Jurkat, Clone E6-1 (cell line): ENCODE data around the gene ZFP36L2. TPM values are rescaled to one million over a fixed set of nuclear protein-coding genes. Genes with fewer than 3 reads are reported as not detected.

Experiments
- DNase-seq: peaks from one replicate; pipeline ENCODE4 v3.0.0-alpha.2; 2011; ENCODE audit warnings: low read depth, low spot score
- H3K4me3 ChIP-seq: 2 replicates; pipeline ENCODE4 v1.5.1; 2011; ENCODE audit warnings: mild to moderate bottlenecking, low read length, control low read depth, moderate library complexity
- polyA plus RNA-seq: library from polyadenylated mRNA; unstranded; fragments of >200 nt; gene quantifications from one replicate; pipeline ENCODE4 v1.2.1, GENCODE V29; 2012; ENCODE audit warnings: missing spikeins; ENCODE audit not compliant: insufficient read length, insufficient read depth

ZFP36L2 gene, protein sequence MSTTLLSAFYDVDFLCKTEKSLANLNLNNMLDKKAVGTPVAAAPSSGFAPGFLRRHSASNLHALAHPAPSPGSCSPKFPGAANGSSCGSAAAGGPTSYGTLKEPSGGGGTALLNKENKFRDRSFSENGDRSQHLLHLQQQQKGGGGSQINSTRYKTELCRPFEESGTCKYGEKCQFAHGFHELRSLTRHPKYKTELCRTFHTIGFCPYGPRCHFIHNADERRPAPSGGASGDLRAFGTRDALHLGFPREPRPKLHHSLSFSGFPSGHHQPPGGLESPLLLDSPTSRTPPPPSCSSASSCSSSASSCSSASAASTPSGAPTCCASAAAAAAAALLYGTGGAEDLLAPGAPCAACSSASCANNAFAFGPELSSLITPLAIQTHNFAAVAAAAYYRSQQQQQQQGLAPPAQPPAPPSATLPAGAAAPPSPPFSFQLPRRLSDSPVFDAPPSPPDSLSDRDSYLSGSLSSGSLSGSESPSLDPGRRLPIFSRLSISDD
- polyA plus RNA-seq: 37.3 TPM

DNA sequence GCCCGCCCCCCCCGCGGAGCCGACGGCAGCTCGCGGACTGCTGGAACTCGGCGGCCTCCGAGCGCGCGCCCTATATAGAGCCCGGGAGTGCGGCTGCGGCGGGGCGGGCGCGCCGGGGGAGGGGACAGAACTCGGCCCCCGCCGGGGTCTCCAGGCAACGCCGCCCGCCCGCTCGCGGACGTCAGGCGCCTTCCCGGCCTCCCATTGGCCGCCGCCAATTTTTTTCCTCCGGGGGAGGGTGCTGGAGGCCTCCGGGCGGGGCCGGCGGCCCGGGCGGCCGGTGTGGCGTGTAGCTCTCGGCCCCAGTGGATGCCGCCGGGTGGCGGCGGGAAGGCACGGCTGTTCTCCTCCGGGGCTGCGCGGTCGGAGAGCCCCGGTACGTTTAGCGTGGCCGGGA, at the start of gene ZFP36L2:
Gene ZFP36L2, minus strand, starts transcription at position 49 of the 397 bp plus-strand sequence. CDS start 291 bp downstream, outside the sequence.
- DNase-seq: peak; percentile 79
- H3K4me3 ChIP-seq: peak within 1 kb of the TSS; percentile 66

DNA sequence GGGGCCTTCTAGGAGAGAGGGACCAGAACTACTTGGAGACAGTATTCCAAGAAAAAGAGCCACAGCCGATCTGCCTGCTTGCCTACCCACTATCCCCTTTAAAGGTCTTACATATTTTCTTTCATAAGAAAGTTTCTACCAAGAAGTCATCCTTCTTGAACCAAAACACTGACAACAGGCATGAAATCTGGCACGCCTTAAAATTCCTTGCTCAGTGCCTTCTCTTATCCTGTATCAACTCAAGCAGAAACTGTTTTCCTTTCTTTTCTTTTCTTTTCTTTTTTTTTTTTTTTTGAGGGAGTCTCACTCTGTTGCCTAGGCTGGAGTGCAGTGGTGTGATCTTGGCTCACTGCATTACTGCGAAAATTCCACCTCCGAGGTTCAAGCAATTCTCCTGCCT, 48.3 kb upstream of the ZFP36L2 start:
- no peak for DNase-seq
- H3K4me3 ChIP-seq: no peak overlapping the region

DNA sequence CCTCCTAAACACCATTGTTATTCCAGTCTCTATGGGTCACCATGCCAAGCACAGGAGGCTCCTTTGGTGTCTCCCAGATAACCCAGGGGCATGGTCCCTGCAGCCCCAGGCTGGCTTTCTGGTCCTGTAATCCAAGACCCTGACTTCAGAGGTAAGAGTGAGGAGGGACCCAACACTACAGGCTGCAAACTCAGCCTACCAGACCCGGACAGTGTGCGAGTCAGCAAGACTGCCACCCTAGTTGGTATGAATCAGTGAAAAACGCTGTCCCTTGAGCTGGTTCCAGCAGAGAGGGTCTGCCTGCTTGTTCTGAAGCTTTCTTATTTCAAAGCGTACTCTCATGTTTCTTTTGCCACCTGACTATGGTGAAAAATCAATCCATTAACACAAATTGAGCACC, 47.6 kb upstream of the ZFP36L2 start:
- DNase-seq: no peak

DNA sequence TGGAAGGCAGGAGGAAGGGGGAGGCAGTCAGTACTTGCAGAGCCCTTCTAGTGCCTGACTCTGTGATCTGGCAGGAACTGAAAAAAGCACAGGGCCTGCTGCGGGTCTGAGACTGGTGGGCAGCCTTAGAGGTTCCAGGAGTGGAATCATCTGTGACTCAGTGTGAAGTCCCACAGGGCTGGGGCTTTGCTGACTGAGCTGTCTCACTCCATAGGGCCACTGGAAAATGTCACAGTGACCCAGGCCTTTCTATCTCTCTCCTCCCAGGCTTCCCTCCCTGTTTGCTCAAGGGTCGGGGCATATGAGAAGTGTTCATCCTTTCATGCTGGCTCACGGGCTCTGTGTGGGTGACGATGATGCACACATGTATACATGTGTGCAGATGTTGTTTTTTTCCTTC, 47.1 kb upstream of the ZFP36L2 start:
- no peak for DNase-seq

More for the DNA sequence above, 47.6 kb upstream of the ZFP36L2 start:
- H3K4me3 ChIP-seq: no peak overlapping the region

DNA sequence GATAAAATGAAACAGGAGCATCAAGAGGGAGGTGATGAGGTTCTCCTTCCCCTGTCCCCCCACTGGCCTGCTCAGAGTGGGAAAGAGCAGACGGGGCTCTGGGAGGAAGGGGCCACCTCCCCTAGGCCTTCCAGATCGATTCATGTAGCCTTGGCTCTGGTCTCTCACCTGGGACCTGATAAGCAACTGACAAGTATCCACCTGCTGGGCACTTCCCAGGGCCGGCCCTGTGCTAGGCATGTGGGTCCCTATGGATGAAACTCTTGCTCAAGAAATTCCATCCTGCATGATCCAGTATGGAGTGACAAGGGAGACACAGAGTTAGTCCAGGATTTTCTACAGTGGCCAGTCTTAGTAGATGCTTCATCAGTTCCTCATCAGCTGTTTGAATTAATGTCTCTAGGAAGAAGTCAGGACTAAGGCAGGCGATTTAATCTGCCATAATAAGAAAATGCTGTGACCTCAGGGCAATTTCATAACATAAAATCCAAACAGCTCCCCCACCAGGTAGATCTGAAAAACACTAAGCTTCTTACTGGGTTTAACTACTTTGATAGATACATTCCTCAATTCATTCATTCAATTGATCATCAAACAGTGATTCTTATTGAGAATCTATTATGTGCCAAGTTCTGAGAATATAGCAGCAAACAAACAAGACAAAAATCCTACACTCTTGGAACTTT, 44.7 kb upstream of the ZFP36L2 start:
- H3K4me3 ChIP-seq: no peak overlapping the region
- DNase-seq: no peak

More for the DNA sequence above, 47.1 kb upstream of the ZFP36L2 start:
- no peak overlapping the region for H3K4me3 ChIP-seq

DNA sequence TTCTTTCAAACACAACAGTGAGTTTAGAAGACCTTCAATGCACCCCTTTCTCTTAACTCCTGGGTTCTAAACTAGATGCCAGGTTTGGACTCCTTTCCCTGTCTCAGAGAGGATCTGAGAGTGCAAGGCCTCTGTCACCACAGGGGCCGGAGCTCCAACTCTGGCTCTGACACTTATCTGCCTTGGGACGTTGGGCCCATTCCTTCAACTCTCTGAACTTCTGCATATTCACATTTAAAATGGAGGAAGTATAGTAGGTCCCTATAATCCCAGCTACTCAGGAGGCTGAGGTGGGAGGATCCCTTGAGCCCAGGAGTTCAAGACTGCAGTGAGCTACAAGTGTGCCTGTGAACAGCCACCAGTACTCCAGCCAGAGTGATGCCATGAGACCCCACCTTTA, 44.1 kb upstream of the ZFP36L2 start:
- DNase-seq: no peak
- H3K4me3 ChIP-seq: no peak overlapping the region

DNA sequence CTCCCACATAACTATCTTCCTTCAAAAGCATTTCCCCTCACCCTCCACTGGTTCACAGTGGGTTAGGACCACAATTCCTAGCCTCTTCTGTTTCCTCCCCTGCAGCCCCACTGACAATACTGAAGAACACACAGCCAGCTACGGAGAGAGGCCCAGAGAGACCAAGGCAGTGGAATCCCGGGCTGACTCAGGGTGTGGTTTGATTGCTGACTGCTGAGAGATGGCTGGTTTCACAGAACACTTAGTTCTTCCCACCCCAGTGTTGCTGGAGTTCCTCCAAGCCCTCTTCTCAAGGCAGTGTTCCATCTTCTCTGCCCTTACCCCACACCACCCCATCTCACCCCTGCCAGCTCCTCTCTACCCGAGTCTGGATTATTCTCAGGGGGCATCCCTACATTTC, 43.3 kb upstream of the ZFP36L2 start:
- no peak for DNase-seq
- no peak overlapping the region for H3K4me3 ChIP-seq

DNA sequence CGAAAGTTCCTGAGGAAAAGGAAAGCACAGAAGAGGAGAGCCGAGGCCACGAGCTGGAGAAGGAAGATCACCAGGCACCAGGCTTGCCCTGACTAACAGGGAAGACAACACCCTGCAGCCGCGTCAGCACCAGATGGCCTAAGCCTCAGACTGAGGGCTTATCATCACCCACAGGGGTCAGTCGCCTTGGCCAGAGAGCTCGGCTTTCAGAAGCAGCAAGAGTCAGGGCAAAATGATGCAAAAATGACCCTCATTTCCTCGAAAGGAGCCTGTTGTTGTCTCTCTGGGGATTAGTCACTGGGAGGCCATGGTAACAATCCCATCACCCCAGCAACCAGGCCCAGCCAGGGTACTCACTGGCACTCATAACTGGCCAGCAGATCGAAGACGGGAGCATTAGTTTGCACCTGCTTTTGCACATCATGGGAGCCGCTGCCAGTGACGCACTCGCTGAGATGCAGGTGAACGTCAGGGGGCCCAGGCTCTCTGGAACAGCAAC, 42.7 kb upstream of the ZFP36L2 start:
- no peak overlapping the region for H3K4me3 ChIP-seq
- DNase-seq: no peak

DNA sequence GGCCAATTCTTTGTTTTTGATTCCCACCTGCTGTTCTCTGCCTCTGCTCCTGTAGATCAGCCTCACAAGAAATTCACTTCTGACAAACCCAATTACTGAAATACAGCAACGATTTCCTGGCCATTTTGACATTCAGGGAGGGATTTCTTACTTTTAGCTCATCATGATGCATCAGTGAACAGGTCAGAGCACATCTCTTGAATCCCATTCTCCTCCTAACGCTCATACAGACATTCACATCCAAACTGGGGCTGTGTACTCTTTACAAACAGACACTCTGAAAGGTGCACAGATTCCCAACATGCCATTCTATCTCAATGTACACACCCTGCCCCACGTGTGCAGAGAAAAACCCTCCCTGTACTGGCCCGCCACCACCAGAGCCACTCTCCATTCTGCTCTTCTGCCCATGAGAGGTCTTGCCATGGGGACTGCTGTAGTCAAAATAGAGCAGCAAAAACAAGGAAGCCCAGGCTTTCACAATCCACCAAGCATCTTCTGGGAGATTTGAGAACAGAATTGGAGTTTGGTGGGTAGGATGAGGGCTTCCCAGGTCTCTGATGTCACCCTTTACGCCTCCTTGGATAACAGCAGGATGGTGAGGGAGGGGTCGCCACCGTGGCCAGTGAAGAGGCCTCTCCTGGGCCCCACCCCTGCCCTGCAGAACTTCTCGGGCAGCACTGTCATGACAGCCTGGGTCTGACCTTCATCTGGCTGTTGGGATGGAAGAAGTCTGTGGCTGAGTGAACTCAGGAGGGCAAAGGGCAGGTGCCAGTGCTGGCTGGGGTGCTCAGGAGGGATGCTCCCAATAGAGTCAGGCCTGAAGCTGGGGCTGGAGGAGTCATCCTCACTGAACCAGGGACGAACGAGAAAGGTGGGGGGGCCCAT, 41.9 kb upstream of the ZFP36L2 start:
- no peak overlapping the region for H3K4me3 ChIP-seq
- DNase-seq: no peak

DNA sequence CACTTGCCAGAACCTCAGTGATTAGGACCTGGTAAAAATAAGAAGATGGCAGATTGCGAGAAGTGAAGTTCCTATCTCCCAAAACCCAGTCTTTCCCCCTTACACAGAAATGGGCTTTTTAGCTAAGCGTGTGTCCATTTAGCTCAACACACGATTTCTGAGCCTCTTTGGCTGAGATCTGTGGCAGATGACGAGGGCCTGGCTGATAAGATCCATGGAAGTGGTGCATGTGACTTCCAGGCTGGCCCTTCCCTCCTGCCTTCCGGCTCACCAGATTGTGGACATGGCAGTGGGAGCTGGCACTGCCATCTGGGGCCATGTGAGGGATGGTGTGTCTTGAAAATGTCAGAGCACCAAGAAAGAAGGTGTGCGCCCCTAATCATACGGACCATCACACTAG, 41.0 kb upstream of the ZFP36L2 start:
- DNase-seq: no peak
- no peak overlapping the region for H3K4me3 ChIP-seq

DNA sequence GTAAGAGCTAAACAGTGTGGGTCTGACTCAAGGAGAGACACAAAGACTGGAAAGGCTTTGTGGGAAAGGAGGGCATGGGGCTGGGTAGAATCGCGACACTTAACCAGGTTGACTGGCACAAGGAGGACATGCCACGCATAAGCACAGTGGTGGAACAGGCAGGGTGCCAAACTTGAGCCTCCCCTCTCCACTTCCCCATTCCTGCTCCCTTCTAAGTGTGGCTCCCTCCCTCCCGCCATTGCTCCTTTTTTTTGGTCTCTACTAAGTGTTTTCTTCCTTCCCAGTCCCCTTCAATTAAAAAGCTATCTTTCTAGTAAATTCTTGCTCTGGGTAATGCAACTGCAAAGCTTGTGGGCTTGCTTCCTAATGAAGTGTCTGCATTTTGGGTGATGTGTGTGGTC, 40.3 kb upstream of the ZFP36L2 start:
- DNase-seq: no peak
- no peak overlapping the region for H3K4me3 ChIP-seq

DNA sequence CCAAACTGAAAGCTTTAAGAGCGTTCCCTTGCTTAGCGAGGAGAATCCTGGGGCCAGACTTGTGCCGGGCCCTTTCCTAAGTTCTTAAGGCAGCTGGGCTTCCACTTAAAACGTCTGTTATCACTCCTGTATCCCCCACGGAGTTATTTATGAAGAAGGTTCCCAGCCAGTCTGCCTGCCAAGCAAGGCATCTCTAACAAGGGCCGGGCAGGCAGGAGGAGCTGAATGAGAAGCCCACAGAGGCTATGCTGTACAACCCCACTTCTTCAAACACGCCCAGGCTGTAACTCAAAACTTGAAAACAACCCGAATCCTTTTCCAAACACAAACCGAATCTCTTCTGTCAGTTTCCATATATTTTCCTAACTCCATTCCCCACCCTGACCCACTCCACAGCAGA, 39.0 kb upstream of the ZFP36L2 start:
- no peak overlapping the region for H3K4me3 ChIP-seq
- DNase-seq: no peak

DNA sequence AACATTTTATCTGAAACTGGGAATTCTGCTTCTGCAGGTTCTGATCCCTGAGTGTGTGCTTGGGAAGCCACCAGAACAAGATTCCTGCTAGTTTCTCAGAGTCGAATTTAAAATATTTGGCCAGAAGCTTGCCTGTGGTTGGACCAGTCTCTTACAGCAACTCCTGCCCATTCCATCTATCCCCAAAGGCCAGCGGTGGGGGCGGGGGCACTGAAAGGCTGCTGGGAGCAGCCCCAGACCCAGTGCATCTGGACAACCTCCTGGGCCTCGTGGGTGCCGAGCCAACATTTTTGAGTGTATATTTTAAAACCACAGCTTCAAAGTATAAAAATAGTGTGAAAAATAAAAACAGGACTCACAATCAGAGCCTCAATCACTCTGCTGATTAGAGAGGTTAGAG, 38.6 kb upstream of the ZFP36L2 start:
- DNase-seq: no peak

DNA sequence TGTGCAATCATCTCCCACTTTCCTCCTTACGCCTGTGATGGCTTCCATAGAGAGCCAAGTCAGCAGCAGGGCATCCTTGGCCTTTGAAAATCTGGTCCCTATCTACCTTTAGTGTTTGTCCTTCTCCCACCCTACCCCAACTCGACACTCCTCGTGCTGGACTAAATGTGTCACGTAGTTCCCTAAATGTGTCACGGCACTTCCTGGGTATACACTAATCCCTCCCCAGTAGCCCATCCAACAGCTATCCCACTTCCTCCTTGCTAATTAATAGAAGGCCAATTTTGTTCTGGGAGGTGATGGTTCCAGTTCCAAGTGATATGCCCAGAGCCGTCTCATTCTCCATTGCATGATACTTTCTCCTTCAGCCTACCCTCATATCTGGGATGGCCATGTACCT, 36.5 kb upstream of the ZFP36L2 start:
- DNase-seq: no peak
- H3K4me3 ChIP-seq: no peak overlapping the region

More for the DNA sequence above, 38.6 kb upstream of the ZFP36L2 start:
- H3K4me3 ChIP-seq: no peak overlapping the region

DNA sequence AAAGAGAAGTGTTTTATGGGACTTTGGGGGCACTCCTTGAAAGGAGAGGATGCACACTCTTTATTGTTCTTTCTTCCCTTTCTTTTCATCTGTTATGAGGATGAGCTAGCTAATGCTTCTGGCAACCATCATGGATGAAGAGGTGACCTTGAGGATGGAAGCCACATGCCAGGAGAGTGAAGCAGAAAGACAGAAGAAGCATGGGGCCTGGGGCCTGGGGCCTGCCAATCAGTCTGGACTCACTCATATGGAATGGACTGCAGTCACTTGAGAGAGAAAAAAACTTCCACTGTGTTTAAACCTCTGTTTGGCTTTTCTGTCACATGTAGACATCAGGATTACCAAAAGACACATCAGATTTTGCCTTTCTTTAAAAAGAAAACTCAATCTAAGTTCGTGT, 35.8 kb upstream of the ZFP36L2 start:
- DNase-seq: no peak
- H3K4me3 ChIP-seq: no peak overlapping the region

DNA sequence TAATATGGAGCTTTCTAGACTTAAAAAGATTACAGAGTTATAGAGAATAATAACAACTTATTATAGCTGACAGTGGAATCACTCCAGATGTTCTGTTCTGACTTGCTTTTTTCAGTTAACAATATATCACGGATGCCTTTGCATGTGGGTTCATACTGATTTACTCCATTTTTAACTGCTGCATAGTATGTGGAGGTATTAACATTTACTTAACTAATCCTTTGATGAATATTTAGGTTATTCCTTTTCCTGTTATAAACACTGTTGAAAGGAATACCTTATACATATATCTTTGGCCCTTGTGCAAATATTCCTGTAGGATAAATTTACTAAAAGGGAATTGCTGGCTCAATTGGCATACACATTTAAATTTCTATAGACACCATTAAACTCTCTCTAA, 33.1 kb upstream of the ZFP36L2 start:
- no peak overlapping the region for H3K4me3 ChIP-seq
- no peak for DNase-seq

DNA sequence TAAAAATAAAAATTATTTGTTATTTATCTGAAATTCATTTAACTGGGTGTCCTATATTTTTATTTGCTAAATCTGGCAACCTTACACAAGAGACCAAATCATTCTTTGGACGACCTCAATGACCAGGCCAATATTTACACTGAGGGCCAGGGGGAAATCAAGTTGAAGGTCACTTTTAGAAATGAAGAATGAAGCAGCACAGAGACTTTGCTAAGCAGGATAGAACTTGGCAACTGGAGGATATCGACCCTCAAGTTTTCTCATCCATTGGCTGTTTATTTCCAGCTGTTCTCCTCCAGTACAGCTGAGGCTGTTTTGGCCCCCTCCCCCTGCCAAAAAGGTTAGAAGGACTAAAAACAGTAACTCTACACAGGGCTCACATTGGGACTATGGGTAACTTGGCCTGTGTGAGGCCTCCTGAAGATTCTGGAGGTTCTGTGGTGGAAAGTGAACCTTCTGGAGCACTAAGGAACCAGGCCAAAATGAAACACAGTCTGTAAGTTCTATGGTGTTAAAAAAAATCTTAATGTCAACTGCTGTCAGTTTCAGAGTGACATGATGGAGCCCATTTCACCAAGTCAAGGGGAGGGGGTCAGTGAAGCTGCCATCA, 32.2 kb upstream of the ZFP36L2 start:
- H3K4me3 ChIP-seq: no peak overlapping the region
- no peak for DNase-seq

DNA sequence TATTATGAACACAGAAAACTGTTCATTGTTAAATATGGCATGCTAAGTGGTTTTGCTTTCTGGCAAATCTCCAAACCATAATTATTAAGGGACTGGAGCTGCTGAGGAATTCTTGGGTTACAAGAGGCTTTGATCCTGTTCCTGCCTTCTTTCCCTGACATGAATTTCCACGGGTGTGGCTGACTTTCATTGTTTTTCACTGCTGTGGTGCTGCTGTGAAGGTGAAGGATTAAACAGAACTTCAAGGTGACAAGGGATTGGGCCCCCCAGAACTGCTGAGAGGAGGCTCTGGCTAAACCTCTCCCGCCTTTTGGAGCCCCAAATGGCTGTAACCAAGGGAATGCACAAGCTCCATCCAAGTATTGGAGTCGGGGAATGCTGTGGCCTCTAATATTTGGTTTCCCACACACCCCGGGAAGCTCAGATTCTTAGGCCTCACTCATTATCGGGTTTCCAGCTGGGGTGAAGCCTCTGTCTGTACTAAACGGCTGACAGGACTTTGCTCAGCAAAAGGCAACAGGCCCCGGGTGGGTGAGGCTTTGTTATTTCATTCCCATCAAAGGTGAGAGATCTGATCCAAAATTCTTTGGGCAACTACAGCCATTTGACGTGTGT, 29.0 kb upstream of the ZFP36L2 start:
- no peak for DNase-seq
- no peak overlapping the region for H3K4me3 ChIP-seq
